Smooth muscle cell (in vitro differentiated cells): ENCODE measurements around the gene GALNT11. TPM values are rescaled to one million over a fixed set of nuclear protein-coding genes. Genes with fewer than 3 reads are reported as not detected.

Experiments used
- DNase-seq: peaks from one replicate; lab custom pipeline; 2025; ENCODE audit not compliant: unreplicated experiment; lab: John Stamatoyannopoulos, UW
- H2AFZ ChIP-seq: fragments of 200-600 bp; sonication (generic); 2 replicates; pipeline ENCODE4 v1.6.0; 2016; ENCODE audit warnings: antibody characterized with exemption, low read depth, mild to moderate bottlenecking
- H3F3A ChIP-seq: fragments of 200-600 bp; sonication (generic); 2 replicates; pipeline ENCODE4 v1.6.0; 2017; ENCODE audit warnings: antibody characterized with exemption, low read depth
- H3K27ac ChIP-seq: fragments of 200-600 bp; sonication (generic); 2 replicates; pipeline ENCODE4 v1.5.1; 2016; ENCODE audit warnings: low read depth, mild to moderate bottlenecking
- H3K27me3 ChIP-seq: fragments of 200-600 bp; sonication (generic); 2 replicates; pipeline ENCODE4 v1.6.1; 2016; ENCODE audit warnings: low read depth, mild to moderate bottlenecking
- H3K36me3 ChIP-seq: fragments of 200-600 bp; sonication (generic); 2 replicates; pipeline ENCODE4 v1.5.1; 2016; ENCODE audit warnings: low read depth
- H3K4me1 ChIP-seq: fragments of 200-600 bp; sonication (generic); 2 replicates; pipeline ENCODE4 v1.5.1; 2016; ENCODE audit warnings: low read depth
- H3K4me2 ChIP-seq: fragments of 200-600 bp; sonication (generic); 2 replicates; pipeline ENCODE4 v1.6.0; 2016; ENCODE audit warnings: mild to moderate bottlenecking
- H3K4me3 ChIP-seq: fragments of 200-600 bp; sonication (generic); 2 replicates; pipeline ENCODE4 v1.5.1; 2016; ENCODE audit warnings: mild to moderate bottlenecking
- H3K79me2 ChIP-seq: fragments of 200-600 bp; sonication (generic); 2 replicates; pipeline ENCODE4 v1.6.0; 2016; ENCODE audit warnings: low read depth, mild to moderate bottlenecking
- H3K9ac ChIP-seq: fragments of 200-600 bp; sonication (generic); 2 replicates; pipeline ENCODE4 v1.6.0; 2016; ENCODE audit warnings: low read depth
- H3K9me3 ChIP-seq: fragments of 200-600 bp; sonication (generic); replicated peaks from 2 replicates; pipeline ENCODE4 v1.5.1; 2016; ENCODE audit warnings: low read depth
- H4K20me1 ChIP-seq: fragments of 200-600 bp; sonication (generic); 2 replicates; pipeline ENCODE4 v1.6.0; 2016; ENCODE audit warnings: low read depth
- CTCF ChIP-seq: fragments of 200-600 bp; sonication (generic); IDR thresholded peaks from 2 replicates; pipeline ENCODE4 v1.5.1; 2017; ENCODE audit warnings: borderline replicate concordance, mild to moderate bottlenecking, antibody characterized with exemption; ENCODE audit not compliant: insufficient read depth, poor library complexity, severe bottlenecking
- WGBS: methylation state at CpG from one replicate; pipeline ENCODE4 v1.1.7; 2016; ENCODE audit warnings: low lambda C conversion rate; 5-methylcytosine and 5-hydroxymethylcytosine counted together
- polyA plus RNA-seq: library from polyadenylated mRNA; unstranded; fragments of >200 nt; fragmentation: Nextera tagmentation; extraction: Ambion mirVana; gene quantifications from 2 replicates; pipeline ENCODE4 v1.2.1, GENCODE V29; 2016
- total RNA-seq: library from RNA; depleted of rRNA; stranded (reverse); fragments of >200 nt; gene quantifications from 2 replicates; pipeline ENCODE4 v1.2.3, GENCODE V29; 2014

Gene GALNT11
- total and polyA plus RNA-seq, 2 experiments from 2014 or later, result 40.8 to 73.6 TPM

GRCh38 chr7:152130658-152131590 is 105.5 kb downstream of the GALNT11 start:
- H3K4me3 ChIP-seq, result no peak overlapping the region

GRCh38 chr7:152131981-152132494 is 106.6 kb downstream of the GALNT11 start:
- peaks cover 2% of the 10 kb centered on the region for H3K79me2 ChIP-seq
- TF ChIP-seq CTCF, result no peak
- no peak for DNase-seq
- no peak overlapping the region for H3K4me3 ChIP-seq
- peaks cover 3% of the 10 kb centered on the region for H3K36me3 ChIP-seq
- H3K4me1 ChIP-seq, result peaks cover 8% of the 10 kb centered on the region
- no peaks in the 10 kb centered on the region for H3F3A ChIP-seq
- no peaks in the 10 kb centered on the region for H3K27me3 ChIP-seq
- H3K9me3 ChIP-seq, result no peaks in the 10 kb centered on the region
- H3K9ac ChIP-seq, result no peak overlapping the region
- H4K20me1 ChIP-seq, result no peaks in the 10 kb centered on the region
- no peak overlapping the region for H3K4me2 ChIP-seq
- no peak overlapping the region for H3K27ac ChIP-seq
- no peak overlapping the region for H2AFZ ChIP-seq
- 96% methylated on average over 12 of the region's 12 CpGs for WGBS

More at GRCh38 chr7:152130658-152131590, 105.5 kb downstream of the GALNT11 start:
- Histone ChIP-seq H3K4me2 (no peak overlapping the region), H3K27me3 (no peaks in the 10 kb centered on the region), H2AFZ (no peak overlapping the region), H3K36me3 (peaks cover 8% of the 10 kb centered on the region), H3F3A (no peaks in the 10 kb centered on the region), H3K9ac (no peak overlapping the region), H3K79me2 (peaks cover 2% of the 10 kb centered on the region), H3K27ac (no peak overlapping the region), H4K20me1 (no peaks in the 10 kb centered on the region), H3K4me1 (peaks cover 2% of the 10 kb centered on the region), H3K9me3 (no peaks in the 10 kb centered on the region)
- 97% methylated on average over 37 of the region's 37 CpGs for WGBS
- no peak for DNase-seq
- TF ChIP-seq CTCF, result no peak

- H3K9ac ChIP-seq, result no peak overlapping the region
- H3K4me1 ChIP-seq, result peaks cover 8% of the 10 kb centered on the region
- H3K27me3 ChIP-seq, result no peaks in the 10 kb centered on the region
- 87% methylated on average over 5 of the region's 5 CpGs for WGBS
- H3K4me3 ChIP-seq, result no peak overlapping the region
- no peaks in the 10 kb centered on the region for H3K9me3 ChIP-seq
- H3K36me3 ChIP-seq, result no peaks in the 10 kb centered on the region
- H3F3A ChIP-seq, result peaks cover 7% of the 10 kb centered on the region
- H3K4me2 ChIP-seq, result no peak overlapping the region
- H3K79me2 ChIP-seq, result peaks cover 2% of the 10 kb centered on the region
- TF ChIP-seq CTCF, result no peak
- no peak for DNase-seq
- no peak overlapping the region for H2AFZ ChIP-seq
- H4K20me1 ChIP-seq, result peaks cover 6% of the 10 kb centered on the region
- H3K27ac ChIP-seq, result no peak overlapping the region
Measured at GRCh38 chr7:152132812-152133211, 107.3 kb downstream of the GALNT11 start.
